AG10803 (cell line): Measurements from ENCODE around the gene GDPGP1.
A peak's percentile ranks its signal among the peaks of the same experiment; 100 is the strongest.

Source experiments
- DNase-seq: peaks from one replicate; pipeline ENCODE4 v3.0.0; 2010; ENCODE audit warnings: low read depth
- H3K4me3 ChIP-seq: 2 replicates; pipeline ENCODE4 v1.5.1; 2011; ENCODE audit warnings: mild to moderate bottlenecking, low read length, control low read depth
- TF ChIP-seq, protein P1 (sequence below): conservative IDR thresholded peaks from 2 replicates; pipeline ENCODE4 v1.5.1; 2011; ENCODE audit warnings: mild to moderate bottlenecking, low read length, control low read depth, inconsistent platforms

The GDPGP1 gene

DNA sequence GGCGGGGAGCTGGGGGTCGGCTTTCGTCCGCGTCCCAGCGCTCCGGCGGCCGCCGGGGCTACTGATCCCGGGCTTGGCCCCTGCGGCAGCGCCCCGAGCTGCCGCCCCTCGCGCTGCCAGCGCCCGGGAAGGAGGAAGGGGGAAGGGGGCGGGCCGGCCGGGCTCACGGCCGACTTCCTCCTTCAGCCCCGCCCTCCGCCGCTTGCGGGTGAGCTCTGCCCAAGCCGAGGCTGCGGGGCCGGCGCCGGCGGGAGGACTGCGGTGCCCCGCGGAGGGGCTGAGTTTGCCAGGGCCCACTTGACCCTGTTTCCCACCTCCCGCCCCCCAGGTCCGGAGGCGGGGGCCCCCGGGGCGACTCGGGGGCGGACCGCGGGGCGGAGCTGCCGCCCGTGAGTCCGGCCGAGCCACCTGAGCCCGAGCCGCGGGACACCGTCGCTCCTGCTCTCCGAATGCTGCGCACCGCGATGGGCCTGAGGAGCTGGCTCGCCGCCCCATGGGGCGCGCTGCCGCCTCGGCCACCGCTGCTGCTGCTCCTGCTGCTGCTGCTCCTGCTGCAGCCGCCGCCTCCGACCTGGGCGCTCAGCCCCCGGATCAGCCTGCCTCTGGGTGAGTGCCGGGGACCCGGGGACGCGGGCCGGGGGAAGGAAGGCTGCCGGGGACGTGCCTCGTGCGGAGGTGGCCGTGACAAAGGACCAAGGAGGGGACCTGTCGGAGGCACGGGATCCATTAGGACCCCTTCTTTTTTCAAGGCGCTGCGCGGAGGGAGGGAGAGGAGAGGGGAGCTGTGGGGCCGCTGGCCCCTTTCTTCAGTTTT is 32.7 kb upstream of the GDPGP1 start, which contains the start of gene SEMA4B:
Gene SEMA4B, plus strand, starts transcription at position 201 of the 814 bp plus-strand sequence. Its CDS starts 249 bp downstream, at position 450.
- TF ChIP-seq, protein P1, sequence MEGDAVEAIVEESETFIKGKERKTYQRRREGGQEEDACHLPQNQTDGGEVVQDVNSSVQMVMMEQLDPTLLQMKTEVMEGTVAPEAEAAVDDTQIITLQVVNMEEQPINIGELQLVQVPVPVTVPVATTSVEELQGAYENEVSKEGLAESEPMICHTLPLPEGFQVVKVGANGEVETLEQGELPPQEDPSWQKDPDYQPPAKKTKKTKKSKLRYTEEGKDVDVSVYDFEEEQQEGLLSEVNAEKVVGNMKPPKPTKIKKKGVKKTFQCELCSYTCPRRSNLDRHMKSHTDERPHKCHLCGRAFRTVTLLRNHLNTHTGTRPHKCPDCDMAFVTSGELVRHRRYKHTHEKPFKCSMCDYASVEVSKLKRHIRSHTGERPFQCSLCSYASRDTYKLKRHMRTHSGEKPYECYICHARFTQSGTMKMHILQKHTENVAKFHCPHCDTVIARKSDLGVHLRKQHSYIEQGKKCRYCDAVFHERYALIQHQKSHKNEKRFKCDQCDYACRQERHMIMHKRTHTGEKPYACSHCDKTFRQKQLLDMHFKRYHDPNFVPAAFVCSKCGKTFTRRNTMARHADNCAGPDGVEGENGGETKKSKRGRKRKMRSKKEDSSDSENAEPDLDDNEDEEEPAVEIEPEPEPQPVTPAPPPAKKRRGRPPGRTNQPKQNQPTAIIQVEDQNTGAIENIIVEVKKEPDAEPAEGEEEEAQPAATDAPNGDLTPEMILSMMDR = no peak
- H3K4me3 ChIP-seq = peak within 1 kb of the TSS; percentile 67
- no peak for DNase-seq

DNA sequence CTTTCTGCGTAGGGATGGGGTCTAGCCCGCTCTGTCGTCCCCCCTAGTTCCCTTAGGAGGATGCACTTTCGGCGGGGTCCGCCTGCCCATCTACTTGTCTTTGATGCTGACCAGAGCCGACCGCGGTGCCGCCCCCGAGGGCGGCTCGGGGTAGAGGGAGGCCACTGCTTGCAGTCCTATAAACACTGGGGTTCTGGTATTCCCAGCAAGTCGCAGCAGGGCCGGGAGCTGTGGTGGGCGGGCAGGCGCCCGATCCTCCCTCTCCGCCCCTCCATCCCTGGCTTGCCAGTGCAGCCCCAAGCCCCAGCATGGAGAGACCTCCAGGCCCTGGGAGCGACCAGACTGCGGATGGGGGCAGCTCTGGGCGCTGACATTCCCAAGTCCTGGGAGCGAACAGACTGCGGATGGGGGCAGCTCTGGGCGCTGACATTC is 32.0 kb upstream of the GDPGP1 start:
- H3K4me3 ChIP-seq = peak overlapping the region; percentile 67
- TF ChIP-seq, protein P1 = no peak
- DNase-seq = no peak

DNA sequence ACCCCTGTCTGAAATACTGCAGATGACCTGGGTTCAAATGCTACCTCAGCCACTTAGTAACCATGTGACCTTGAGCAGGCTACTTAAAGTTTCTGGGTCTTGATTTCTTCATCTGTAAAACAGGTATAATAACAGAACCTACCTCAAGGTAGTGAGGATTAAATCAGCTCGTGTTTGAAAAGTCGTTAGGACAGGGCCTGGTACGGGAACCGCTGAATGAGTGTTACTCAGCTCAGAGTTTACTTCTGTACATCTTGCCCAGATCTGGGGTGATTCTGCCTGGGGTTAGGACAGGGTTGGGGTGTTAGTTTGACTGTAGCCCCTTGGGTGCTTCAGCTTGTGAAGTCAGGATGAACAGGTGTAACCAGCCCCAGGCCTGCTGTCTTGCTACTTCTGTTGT is 31.1 kb upstream of the GDPGP1 start:
- H3K4me3 ChIP-seq = no peak overlapping the region
- TF ChIP-seq, protein P1 = no peak
- no peak for DNase-seq

DNA sequence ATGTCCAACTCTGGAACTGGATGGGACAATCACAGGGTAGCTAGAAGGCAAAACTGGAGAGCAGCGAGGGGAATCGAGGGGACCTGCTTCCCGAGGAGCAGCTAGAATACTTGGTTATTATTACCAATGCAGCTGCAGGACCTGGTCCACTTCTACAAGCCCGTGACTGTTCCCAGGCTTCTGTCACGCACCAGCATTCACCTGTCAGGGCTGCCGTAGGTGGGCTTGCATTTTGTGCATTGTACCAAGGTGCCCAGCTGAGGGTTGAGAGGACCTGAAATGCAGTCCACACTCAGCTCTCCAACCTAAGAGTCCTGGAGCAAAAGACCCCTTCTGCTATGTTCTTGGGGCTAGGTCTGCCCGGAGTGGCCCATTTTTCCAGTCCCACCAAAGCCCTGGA is 30.5 kb upstream of the GDPGP1 start:
- H3K4me3 ChIP-seq = no peak overlapping the region
- DNase-seq = no peak
- TF ChIP-seq, protein P1 = no peak

- no peak overlapping the region for H3K4me3 ChIP-seq
- DNase-seq = no peak
- TF ChIP-seq, protein P1 = no peak
Measured at GRCh38 chr15:90203922-90204321, 30.1 kb upstream of the GDPGP1 start.

DNA sequence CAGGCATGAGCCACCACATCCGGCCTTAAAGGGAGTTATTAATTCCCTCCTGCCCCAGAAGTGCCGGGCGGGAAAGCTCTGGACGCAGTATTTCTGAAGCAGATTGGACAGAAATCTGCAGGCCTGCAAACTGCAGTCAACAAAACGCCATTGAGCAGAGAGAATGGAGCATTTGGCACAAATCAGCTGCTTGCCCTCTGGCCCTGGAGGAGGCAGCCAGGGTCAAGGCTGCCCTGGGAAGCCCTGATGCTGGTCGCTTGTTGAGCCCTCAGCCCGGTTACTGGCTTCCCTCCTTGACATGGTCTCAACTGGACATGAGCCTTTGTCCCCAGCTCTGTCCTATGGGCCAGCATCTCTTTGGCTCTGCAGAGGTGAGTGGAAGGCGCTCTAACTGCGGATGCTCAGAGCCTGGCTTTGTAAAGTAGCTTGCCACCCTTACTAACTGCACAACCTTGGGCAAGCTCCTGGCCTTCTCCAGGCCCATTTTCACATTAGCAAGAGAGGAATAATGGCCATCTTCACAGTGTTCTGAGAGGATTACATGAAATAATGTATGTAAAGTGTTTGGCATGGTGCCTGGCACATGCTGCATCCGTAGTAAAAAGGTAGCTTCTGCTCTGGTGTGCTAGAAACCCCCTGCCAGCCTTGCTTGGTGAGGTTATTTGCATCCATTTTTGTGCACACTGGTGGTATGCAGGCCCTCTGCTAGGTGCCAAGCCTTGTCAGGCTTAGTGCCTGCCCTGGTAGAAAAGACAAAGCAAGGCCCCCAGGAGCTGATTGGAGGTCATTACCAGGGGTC is 28.8 kb upstream of the GDPGP1 start:
- DNase-seq = no peak
- H3K4me3 ChIP-seq = no peak overlapping the region
- TF ChIP-seq, protein P1 = no peak
